Raji (cell line): ENCODE results near the gene SHISAL1.

ENCODE experiments used
- POLR2A ChIP-seq: IDR thresholded peaks from 2 replicates; pipeline ENCODE4 v1.6.1; 2011; ENCODE audit warnings: low read depth, low read length, control low read depth; ENCODE audit not compliant: insufficient read depth

The SHISAL1 gene

GRCh38 chr22:44348971-44349560 lies 36.3 kb upstream of the SHISAL1 start:
- no peak for TF ChIP-seq POLR2A

DNA sequence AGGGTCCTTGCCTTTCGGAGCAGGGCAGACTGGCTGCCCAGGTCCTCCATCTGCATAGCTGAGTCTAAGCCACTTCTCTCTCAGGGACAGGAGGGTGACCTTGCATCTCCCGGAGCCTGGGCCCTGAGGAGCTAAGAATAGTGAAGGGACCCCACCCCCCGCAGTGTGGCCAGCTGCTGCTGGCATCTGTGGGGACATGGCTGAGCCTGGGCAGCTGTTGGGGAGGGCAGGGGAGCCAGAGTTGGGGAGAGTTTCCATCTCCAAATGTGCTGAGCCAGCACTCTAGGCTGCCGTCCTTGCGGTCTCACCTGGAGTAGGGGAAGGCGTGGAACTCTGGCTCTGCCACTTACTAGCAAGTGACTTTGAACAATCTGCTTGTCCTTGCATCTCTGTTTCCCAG lies 34.8 kb upstream of the SHISAL1 start:
- no peak for TF ChIP-seq POLR2A

- no peak for TF ChIP-seq POLR2A
Measured at GRCh38 chr22:44347080-44347479, 34.3 kb upstream of the SHISAL1 start.

- no peak for TF ChIP-seq POLR2A
Measured at GRCh38 chr22:44345872-44346271, 33.1 kb upstream of the SHISAL1 start.

DNA sequence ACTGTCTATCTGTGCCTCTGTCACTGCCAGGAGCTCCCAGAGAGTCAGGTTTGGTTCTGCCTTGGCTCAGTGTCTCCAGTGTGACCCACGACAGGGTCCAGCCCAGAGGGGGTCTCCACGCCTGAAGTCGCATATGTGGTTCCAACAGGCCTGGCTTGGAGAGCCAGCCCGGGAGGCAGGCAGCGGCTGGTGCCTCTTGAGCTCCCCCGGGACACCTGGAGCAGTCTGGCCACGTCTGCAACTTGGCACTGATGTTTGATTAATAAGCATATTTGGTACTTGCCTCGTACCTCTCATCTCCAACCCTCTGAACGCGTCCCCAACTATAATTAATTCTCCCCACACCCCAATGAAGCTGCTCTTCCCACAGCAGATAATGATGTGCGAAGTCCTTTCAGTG lies 31.7 kb upstream of the SHISAL1 start:
- no peak for TF ChIP-seq POLR2A

- TF ChIP-seq POLR2A: no peak
Measured at GRCh38 chr22:44342347-44342956, 29.7 kb upstream of the SHISAL1 start.

DNA sequence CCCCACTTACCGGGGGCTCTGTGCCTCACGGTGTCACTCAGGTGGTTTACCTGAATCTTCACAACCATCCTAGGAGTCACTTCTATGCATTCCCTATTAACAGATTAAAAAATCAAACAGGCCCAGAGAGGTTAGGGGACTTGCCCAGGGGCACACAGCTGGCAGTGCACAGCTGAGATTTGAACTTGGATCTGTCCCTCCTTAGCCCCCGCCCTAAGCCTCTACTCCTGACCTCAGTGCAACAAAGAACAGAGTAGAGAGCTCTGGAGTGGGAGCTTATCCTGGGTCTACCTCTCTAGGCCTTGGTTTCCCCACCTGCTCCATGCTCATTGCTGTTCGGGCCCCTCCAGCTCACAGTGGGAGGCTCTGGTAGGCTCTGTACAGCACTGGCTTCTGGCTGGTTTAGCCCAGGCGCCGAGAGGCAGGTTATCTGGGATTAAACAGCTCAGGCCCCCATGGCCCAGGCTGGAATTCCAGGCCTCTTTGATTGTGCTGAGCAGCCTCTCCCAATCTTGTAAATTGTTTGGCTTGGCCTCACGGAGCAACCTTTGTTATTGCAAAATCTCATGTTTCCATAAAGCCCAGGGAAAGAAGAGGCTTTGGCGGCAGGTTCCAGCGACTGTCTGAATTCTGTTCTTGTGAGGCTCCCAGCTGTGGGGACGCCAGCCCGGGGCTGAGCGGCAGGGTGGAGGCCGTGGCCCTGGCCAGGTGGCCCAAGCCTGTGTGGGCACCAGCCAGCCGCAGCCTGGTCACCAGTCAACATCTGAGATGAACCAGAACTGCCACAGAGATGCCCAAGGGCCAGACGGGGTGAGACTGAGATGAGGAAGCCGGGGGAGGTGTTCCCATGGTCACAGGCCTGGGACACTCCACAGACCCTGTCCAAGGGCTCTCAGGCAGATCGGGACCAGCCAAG lies 28.9 kb upstream of the SHISAL1 start:
- no peak for TF ChIP-seq POLR2A

DNA sequence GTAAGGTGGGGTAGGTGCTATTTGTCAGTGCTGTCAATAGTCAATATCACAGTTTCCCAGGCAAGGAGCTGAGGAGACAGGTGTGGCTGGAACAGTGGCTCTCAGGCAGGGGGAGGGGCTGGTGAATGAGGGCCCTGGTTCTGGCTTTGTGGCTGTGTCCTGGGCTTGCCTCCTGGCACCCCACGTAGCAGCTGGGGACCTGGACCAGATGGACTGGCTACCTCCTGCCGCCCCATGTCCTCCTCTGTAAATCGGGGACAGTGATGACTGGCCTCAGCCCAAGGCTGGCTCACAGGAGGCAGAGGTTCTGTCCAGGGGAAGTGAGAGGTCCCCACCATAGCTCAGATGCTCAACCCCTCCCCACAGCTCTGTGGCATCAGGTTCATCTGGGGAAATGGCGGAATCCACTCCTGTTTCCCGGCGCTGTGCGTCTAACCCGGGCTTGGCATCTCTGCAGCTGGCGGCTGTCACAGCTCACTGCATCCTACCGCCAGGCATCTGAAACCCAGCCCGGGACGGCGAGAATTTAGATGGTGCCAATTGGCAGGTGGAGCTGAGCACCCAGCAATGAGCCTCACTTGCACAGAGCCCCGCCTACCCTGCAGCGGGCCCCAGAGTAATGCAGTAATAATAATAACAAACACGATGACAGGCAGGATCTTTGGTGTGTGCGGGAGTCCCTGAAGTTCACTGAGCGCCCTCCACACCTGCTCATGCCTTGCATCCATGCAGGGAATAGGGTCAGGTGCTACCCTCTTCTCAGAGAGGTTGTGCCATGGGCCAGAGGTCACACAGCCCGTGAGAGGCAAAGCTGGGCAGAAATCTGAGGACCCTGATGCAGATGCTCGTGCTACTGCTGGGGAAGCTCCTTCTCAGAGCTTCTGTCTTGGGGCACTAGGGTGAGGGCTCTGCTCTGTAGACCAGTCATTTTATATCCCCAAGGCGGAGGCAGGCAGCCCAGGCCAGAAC lies 27.8 kb upstream of the SHISAL1 start:
- no peak for TF ChIP-seq POLR2A

DNA sequence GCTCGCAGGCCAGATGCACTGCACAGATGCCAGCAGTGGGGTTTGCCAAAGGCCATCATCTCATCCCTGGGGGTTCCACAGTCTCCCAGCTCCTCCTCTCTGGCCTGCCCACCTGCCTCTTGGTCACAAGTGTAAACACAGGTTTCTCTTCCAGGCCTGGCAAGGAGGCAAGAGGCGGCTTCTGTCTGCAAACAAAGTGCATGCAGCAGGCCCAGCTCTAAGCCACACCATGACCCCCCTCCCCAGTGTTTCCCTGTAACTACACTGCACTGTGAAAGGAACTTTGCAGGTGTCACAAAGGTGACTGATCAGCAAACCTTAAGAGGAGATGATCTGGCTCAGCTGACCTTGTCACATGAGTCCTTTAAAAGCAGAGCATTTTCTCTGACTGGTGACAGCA lies 26.2 kb upstream of the SHISAL1 start:
- no peak for TF ChIP-seq POLR2A

- TF ChIP-seq POLR2A: no peak
Measured at GRCh38 chr22:44338177-44338810, 25.5 kb upstream of the SHISAL1 start.

DNA sequence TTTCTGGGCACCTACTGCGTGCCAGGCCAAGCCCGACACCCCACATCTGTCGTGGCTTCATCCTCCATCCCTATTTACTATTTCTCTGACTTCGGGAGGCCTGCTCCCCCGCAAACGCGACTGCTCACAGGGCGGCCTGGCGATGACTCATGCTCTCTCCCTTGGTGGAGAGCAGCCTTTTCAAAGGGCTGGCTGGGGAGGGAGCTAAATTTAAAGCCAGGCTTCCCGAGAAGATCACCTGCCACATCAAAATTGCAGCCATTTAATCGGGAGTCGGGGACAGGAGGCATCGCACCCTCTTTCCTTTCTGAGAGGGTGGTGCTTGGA lies 24.9 kb upstream of the SHISAL1 start:
- TF ChIP-seq POLR2A: no peak

GRCh38 chr22:44336962-44337677 lies 24.4 kb upstream of the SHISAL1 start:
- TF ChIP-seq POLR2A: no peak

GRCh38 chr22:44335903-44336803 lies 23.4 kb upstream of the SHISAL1 start:
- TF ChIP-seq POLR2A: no peak
